Fibroblast of lung (primary cell): ENCODE measurements around the gene SLC25A31. TPM values are rescaled to one million over a fixed set of nuclear protein-coding genes. Genes with fewer than 3 reads are reported as not detected.

Experiments
- DNase-seq, 2 donors: peaks; one replicate each; pipeline versions ENCODE4 v3.0.0 to v3.0.0-alpha.2; 2010; ENCODE audit warnings: low read depth in 2 of 2
- H2AFZ ChIP-seq: 2 replicates; pipeline ENCODE4 v1.5.1; 2012; ENCODE audit warnings: low read length, control low read depth, inconsistent platforms
- H3K27ac ChIP-seq: 2 replicates; pipeline ENCODE4 v1.5.1; 2011; ENCODE audit warnings: low read length, control low read depth; ENCODE audit not compliant: insufficient read depth
- H3K27me3 ChIP-seq: 2 replicates; pipeline ENCODE4 v1.5.1; 2011; ENCODE audit warnings: mild to moderate bottlenecking, low read length; ENCODE audit not compliant: control insufficient read depth, insufficient read depth
- H3K36me3 ChIP-seq: 2 replicates; pipeline ENCODE4 v1.5.1; 2011; ENCODE audit warnings: low read length; ENCODE audit not compliant: control insufficient read depth, insufficient read depth
- H3K4me1 ChIP-seq: 2 replicates; pipeline ENCODE4 v1.5.1; 2011; ENCODE audit warnings: low read length; ENCODE audit not compliant: control insufficient read depth, insufficient read depth; ENCODE audit errors: extremely low read depth
- H3K4me2 ChIP-seq: 2 replicates; pipeline ENCODE4 v1.5.1; 2011; ENCODE audit warnings: low read length, control low read depth; ENCODE audit not compliant: insufficient read depth; ENCODE audit errors: extremely low read depth
- H3K4me3 ChIP-seq, 4 experiments: fragments of 200-600 bp in 1 of 4; sonication (generic) in 1 of 4; replicated peaks in 1 of 4; 2 replicates each; pipeline ENCODE4 v1.5.1; 2011 to 2016; ENCODE audit warnings: low read length in 4 of 4, low read depth in 3 of 4, mild to moderate bottlenecking in 3 of 4, control low read depth in 2 of 4, inconsistent platforms in 1 of 4, mixed read lengths in 1 of 4; ENCODE audit not compliant: insufficient read depth in 1 of 4; ENCODE audit errors: control extremely low read depth in 1 of 4
- H3K79me2 ChIP-seq: 2 replicates; pipeline ENCODE4 v1.5.1; 2012; ENCODE audit warnings: mild to moderate bottlenecking, low read length, inconsistent platforms; ENCODE audit not compliant: control insufficient read depth, insufficient read depth
- H3K9ac ChIP-seq: 2 replicates; pipeline ENCODE4 v1.5.1; 2011; ENCODE audit warnings: mild to moderate bottlenecking, low read length, control low read depth; ENCODE audit not compliant: insufficient read depth
- H3K9me3 ChIP-seq: 2 replicates; pipeline ENCODE4 v1.5.1; 2012; ENCODE audit warnings: low read depth, low read length; ENCODE audit not compliant: control insufficient read depth, insufficient read depth
- H4K20me1 ChIP-seq: 2 replicates; pipeline ENCODE4 v1.5.1; 2011; ENCODE audit warnings: low read length; ENCODE audit not compliant: control insufficient read depth, insufficient read depth; ENCODE audit errors: extremely low read depth
- CTCF ChIP-seq, 2 donors: IDR thresholded peaks in 1 of 2; conservative IDR thresholded peaks in 1 of 2; 1 replicate in 1 of 2; 2 replicates in 1 of 2; pipeline ENCODE4 v1.5.1; 2011 to 2012; ENCODE audit warnings: low read length in 2 of 2, control low read depth in 1 of 2, inconsistent platforms in 1 of 2, low read depth in 1 of 2, mild to moderate bottlenecking in 1 of 2
- EZH2 ChIP-seq: IDR thresholded peaks from 2 replicates; pipeline ENCODE4 v1.5.1; 2012; ENCODE audit warnings: low read length, control low read depth, mild to moderate bottlenecking; ENCODE audit errors: missing control alignments
- polyA plus RNA-seq, 2 donors: library from polyadenylated mRNA; depleted of rRNA in 1 of 2; stranded (reverse) in 1 of 2; unstranded in 1 of 2; fragments of >200 nt; gene quantifications; 2 replicates each; pipeline ENCODE4 v1.2.1, GENCODE V29; 2011 to 2012; ENCODE audit warnings: missing spikeins in 1 of 2
- total RNA-seq: library from RNA; depleted of rRNA; stranded (reverse); fragments of >200 nt; gene quantifications from 2 replicates; pipeline ENCODE4 v1.2.1, GENCODE V29; 2014

The SLC25A31 gene
- total and polyA plus RNA-seq, 2 donors (not counting 1 experiment from before 2014, with no cell fraction given): not detected

DNA sequence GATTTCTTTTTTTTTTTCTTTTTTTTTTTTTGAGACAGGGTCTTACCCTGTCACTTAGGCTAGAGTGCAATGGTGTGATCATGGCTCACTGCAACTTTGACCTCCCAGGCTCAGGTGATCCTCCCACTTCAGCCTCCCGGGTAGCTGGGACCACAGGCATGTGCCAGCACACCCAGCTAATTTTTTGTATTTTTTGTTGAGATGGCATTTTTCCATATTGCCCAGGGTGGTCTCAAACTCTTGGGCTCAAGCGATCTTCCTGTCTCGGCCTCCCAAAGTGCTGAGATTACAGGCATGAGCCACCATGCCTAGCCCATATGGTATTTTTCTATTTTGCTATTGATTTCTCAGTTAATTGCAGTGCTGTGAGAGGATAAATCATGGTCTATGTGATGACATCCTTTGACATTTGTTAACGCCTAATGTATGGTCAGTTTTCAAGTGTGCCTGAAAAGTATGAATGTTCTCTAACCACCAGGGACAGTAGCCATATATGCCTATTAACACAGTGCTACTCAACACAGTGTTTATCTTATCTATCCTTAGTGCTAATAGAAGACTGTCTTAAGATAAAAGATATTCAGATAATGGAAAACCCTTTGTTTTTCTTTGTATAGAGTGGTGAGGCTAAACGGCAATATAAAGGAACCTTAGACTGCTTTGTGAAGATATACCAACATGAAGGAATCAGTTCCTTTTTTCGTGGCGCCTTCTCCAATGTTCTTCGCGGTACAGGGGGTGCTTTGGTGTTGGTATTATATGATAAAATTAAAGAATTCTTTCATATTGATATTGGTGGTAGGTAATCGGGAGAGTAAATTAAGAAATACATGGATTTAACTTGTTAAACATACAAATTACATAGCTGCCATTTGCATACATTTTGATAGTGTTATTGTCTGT, 42.8 kb downstream of the SLC25A31 start:
- no peaks in the 10 kb centered on the region for H3K36me3 ChIP-seq
- no peak overlapping the region for H3K9ac ChIP-seq
- DNase-seq: no peak
- no peak overlapping the region for H2AFZ ChIP-seq
- H3K4me1 ChIP-seq: no peaks in the 10 kb centered on the region
- H3K4me2 ChIP-seq: no peak overlapping the region
- no peak overlapping the region for H3K4me3 ChIP-seq
- no peaks in the 10 kb centered on the region for H4K20me1 ChIP-seq
- no peaks in the 10 kb centered on the region for H3K79me2 ChIP-seq
- no peak overlapping the region for H3K27ac ChIP-seq
- TF ChIP-seq EZH2: no peak
- H3K27me3 ChIP-seq: no peaks in the 10 kb centered on the region
- H3K9me3 ChIP-seq: no peaks in the 10 kb centered on the region

DNA sequence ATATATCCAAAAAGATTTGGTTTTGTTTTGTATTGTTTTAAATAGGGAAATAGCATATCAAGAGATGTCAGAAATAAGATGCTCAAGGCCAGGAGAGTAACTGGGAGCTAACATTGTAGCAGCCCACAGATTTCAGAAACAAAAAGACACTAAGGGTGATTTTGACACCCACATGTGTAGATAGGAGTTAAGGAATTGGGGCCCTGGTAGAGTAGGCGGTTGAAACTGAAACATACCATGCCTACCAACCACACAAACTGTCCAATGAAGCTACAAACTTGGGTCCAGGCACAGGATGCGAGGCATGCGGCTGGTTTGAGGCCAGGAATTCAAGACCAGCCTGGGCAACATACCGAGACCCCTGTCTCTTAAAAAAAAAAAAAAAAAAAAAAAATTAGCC, 45.6 kb downstream of the SLC25A31 start:
- TF ChIP-seq EZH2 (no peak), CTCF (conservative IDR thresholded peaks at IDR 0.05 in 1 of 2, IDR thresholded peaks at IDR 0.05 in 1 of 2; ENCODE audit: low read depth in 1 of 2, low read length in 2 of 2) (no peak)

GRCh38 chr4:127776620-127777019, 46.4 kb downstream of the SLC25A31 start:
- no peak overlapping the region for H3K4me2 ChIP-seq
- no peaks in the 10 kb centered on the region for H3K27me3 ChIP-seq
- H4K20me1 ChIP-seq: no peaks in the 10 kb centered on the region

More for the DNA sequence above, 45.6 kb downstream of the SLC25A31 start:
- Histone ChIP-seq H3K27ac (no peak overlapping the region), H3K36me3 (no peaks in the 10 kb centered on the region), H4K20me1 (no peaks in the 10 kb centered on the region), H2AFZ (no peak overlapping the region), H3K9me3 (no peaks in the 10 kb centered on the region), H3K27me3 (no peaks in the 10 kb centered on the region), H3K9ac (no peak overlapping the region), H3K4me3 (no peak overlapping the region), H3K79me2 (no peaks in the 10 kb centered on the region), H3K4me2 (no peak overlapping the region), H3K4me1 (no peaks in the 10 kb centered on the region)
- no peak for DNase-seq

More at GRCh38 chr4:127776620-127777019, 46.4 kb downstream of the SLC25A31 start:
- H3K79me2 ChIP-seq: no peaks in the 10 kb centered on the region
- no peaks in the 10 kb centered on the region for H3K9me3 ChIP-seq
- no peaks in the 10 kb centered on the region for H3K36me3 ChIP-seq
- no peak for DNase-seq
- no peak overlapping the region for H2AFZ ChIP-seq
- H3K9ac ChIP-seq: no peak overlapping the region
- H3K4me1 ChIP-seq: no peaks in the 10 kb centered on the region
- no peak overlapping the region for H3K4me3 ChIP-seq
- TF ChIP-seq EZH2 (no peak), CTCF (conservative IDR thresholded peaks at IDR 0.05 in 1 of 2, IDR thresholded peaks at IDR 0.05 in 1 of 2; ENCODE audit: low read depth in 1 of 2, low read length in 2 of 2) (no peak)
- H3K27ac ChIP-seq: no peak overlapping the region
